AG10803 (cell line): ENCODE measurements around the gene SPEM3.

Experiments used
- DNase-seq: peaks from one replicate; pipeline ENCODE4 v3.0.0; 2010; ENCODE audit warnings: low read depth
- H3K4me3 ChIP-seq: 2 replicates; pipeline ENCODE4 v1.5.1; 2011; ENCODE audit warnings: mild to moderate bottlenecking, low read length, control low read depth
- CTCF ChIP-seq: conservative IDR thresholded peaks from 2 replicates; pipeline ENCODE4 v1.5.1; 2011; ENCODE audit warnings: mild to moderate bottlenecking, low read length, control low read depth, inconsistent platforms

SPEM3 gene

GRCh38 chr17:7408252-7408727 is 20.4 kb upstream of the SPEM3 start:
- DNase-seq = no peak
- no peak overlapping the region for H3K4me3 ChIP-seq
- no peak for TF ChIP-seq CTCF

- no peak for DNase-seq
- TF ChIP-seq CTCF = no peak
- H3K4me3 ChIP-seq = no peak overlapping the region
Measured at GRCh38 chr17:7408863-7409262, 19.8 kb upstream of the SPEM3 start.

GRCh38 chr17:7409716-7410115 is 18.9 kb upstream of the SPEM3 start:
- DNase-seq = no peak
- H3K4me3 ChIP-seq = no peak overlapping the region
- TF ChIP-seq CTCF = no peak

GRCh38 chr17:7410634-7411426 is 17.8 kb upstream of the SPEM3 start:
- no peak for DNase-seq
- TF ChIP-seq CTCF = no peak
- H3K4me3 ChIP-seq = no peak overlapping the region

- H3K4me3 ChIP-seq = no peak overlapping the region
- DNase-seq = no peak
- no peak for TF ChIP-seq CTCF
Measured at GRCh38 chr17:7411427-7411750, 17.3 kb upstream of the SPEM3 start.

GRCh38 chr17:7413346-7413985 is 15.2 kb upstream of the SPEM3 start:
- TF ChIP-seq CTCF = no peak

GRCh38 chr17:7414837-7415236 is 13.8 kb upstream of the SPEM3 start:
- TF ChIP-seq CTCF = no peak
- DNase-seq = no peak
- H3K4me3 ChIP-seq = no peak overlapping the region

More at GRCh38 chr17:7413346-7413985, 15.2 kb upstream of the SPEM3 start:
- peak; percentile 56 for DNase-seq
- no peak overlapping the region for H3K4me3 ChIP-seq
